Smooth muscle cell (in vitro differentiated cells): ENCODE results near the gene EHD4. TPM values are rescaled to one million over a fixed set of nuclear protein-coding genes. Genes with fewer than 3 reads are reported as not detected.

Experiments used
- DNase-seq: peaks from one replicate; lab custom pipeline; 2025; ENCODE audit not compliant: unreplicated experiment; lab: John Stamatoyannopoulos, UW
- H2AFZ ChIP-seq: fragments of 200-600 bp; sonication (generic); 2 replicates; pipeline ENCODE4 v1.6.0; 2016; ENCODE audit warnings: antibody characterized with exemption, low read depth, mild to moderate bottlenecking
- H3F3A ChIP-seq: fragments of 200-600 bp; sonication (generic); 2 replicates; pipeline ENCODE4 v1.6.0; 2017; ENCODE audit warnings: antibody characterized with exemption, low read depth
- H3K27ac ChIP-seq: fragments of 200-600 bp; sonication (generic); 2 replicates; pipeline ENCODE4 v1.5.1; 2016; ENCODE audit warnings: low read depth, mild to moderate bottlenecking
- H3K27me3 ChIP-seq: fragments of 200-600 bp; sonication (generic); 2 replicates; pipeline ENCODE4 v1.6.1; 2016; ENCODE audit warnings: low read depth, mild to moderate bottlenecking
- H3K36me3 ChIP-seq: fragments of 200-600 bp; sonication (generic); 2 replicates; pipeline ENCODE4 v1.5.1; 2016; ENCODE audit warnings: low read depth
- H3K4me1 ChIP-seq: fragments of 200-600 bp; sonication (generic); 2 replicates; pipeline ENCODE4 v1.5.1; 2016; ENCODE audit warnings: low read depth
- H3K4me2 ChIP-seq: fragments of 200-600 bp; sonication (generic); 2 replicates; pipeline ENCODE4 v1.6.0; 2016; ENCODE audit warnings: mild to moderate bottlenecking
- H3K4me3 ChIP-seq: fragments of 200-600 bp; sonication (generic); 2 replicates; pipeline ENCODE4 v1.5.1; 2016; ENCODE audit warnings: mild to moderate bottlenecking
- H3K79me2 ChIP-seq: fragments of 200-600 bp; sonication (generic); 2 replicates; pipeline ENCODE4 v1.6.0; 2016; ENCODE audit warnings: low read depth, mild to moderate bottlenecking
- H3K9ac ChIP-seq: fragments of 200-600 bp; sonication (generic); 2 replicates; pipeline ENCODE4 v1.6.0; 2016; ENCODE audit warnings: low read depth
- H3K9me3 ChIP-seq: fragments of 200-600 bp; sonication (generic); replicated peaks from 2 replicates; pipeline ENCODE4 v1.5.1; 2016; ENCODE audit warnings: low read depth
- H4K20me1 ChIP-seq: fragments of 200-600 bp; sonication (generic); 2 replicates; pipeline ENCODE4 v1.6.0; 2016; ENCODE audit warnings: low read depth
- CTCF ChIP-seq: fragments of 200-600 bp; sonication (generic); IDR thresholded peaks from 2 replicates; pipeline ENCODE4 v1.5.1; 2017; ENCODE audit warnings: borderline replicate concordance, mild to moderate bottlenecking, antibody characterized with exemption; ENCODE audit not compliant: insufficient read depth, poor library complexity, severe bottlenecking
- WGBS: methylation state at CpG from one replicate; pipeline ENCODE4 v1.1.7; 2016; ENCODE audit warnings: low lambda C conversion rate; 5-methylcytosine and 5-hydroxymethylcytosine counted together
- polyA plus RNA-seq: library from polyadenylated mRNA; unstranded; fragments of >200 nt; fragmentation: Nextera tagmentation; extraction: Ambion mirVana; gene quantifications from 2 replicates; pipeline ENCODE4 v1.2.1, GENCODE V29; 2016
- total RNA-seq: library from RNA; depleted of rRNA; stranded (reverse); fragments of >200 nt; gene quantifications from 2 replicates; pipeline ENCODE4 v1.2.3, GENCODE V29; 2014

EHD4 gene
- total and polyA plus RNA-seq, 2 experiments from 2014 or later: 11.5 to 15.8 TPM

- WGBS: 84% methylated on average over 2 of the region's 2 CpGs
Observed at GRCh38 chr15:42012241-42012640, 39.9 kb upstream of the EHD4 start.

GRCh38 chr15:42011074-42011473 lies 38.7 kb upstream of the EHD4 start:
- no peak for TF ChIP-seq CTCF
- Histone ChIP-seq H3K9ac (no peak overlapping the region), H3K4me1 (no peaks in the 10 kb centered on the region), H2AFZ (no peak overlapping the region), H3K36me3 (no peaks in the 10 kb centered on the region), H3K4me3 (no peak overlapping the region), H3K4me2 (no peak overlapping the region), H3K79me2 (no peaks in the 10 kb centered on the region), H3K27ac (no peak overlapping the region), H3F3A (no peaks in the 10 kb centered on the region), H3K27me3 (no peaks in the 10 kb centered on the region), H4K20me1 (no peaks in the 10 kb centered on the region), H3K9me3 (no peaks in the 10 kb centered on the region)
- WGBS: 93% methylated on average over 7 of the region's 7 CpGs
- no peak for DNase-seq

More at GRCh38 chr15:42012241-42012640, 39.9 kb upstream of the EHD4 start:
- Histone ChIP-seq H3K27me3 (peaks cover 4% of the 10 kb centered on the region), H3K27ac (no peak overlapping the region), H3K4me1 (no peaks in the 10 kb centered on the region), H3K79me2 (no peaks in the 10 kb centered on the region), H3K36me3 (no peaks in the 10 kb centered on the region), H3K9ac (no peak overlapping the region), H3K9me3 (no peaks in the 10 kb centered on the region), H3F3A (no peaks in the 10 kb centered on the region), H3K4me2 (no peak overlapping the region), H3K4me3 (no peak overlapping the region), H4K20me1 (no peaks in the 10 kb centered on the region), H2AFZ (no peak overlapping the region)
- DNase-seq: no peak
- no peak for TF ChIP-seq CTCF

- H3K79me2 ChIP-seq: no peaks in the 10 kb centered on the region
- H3K4me3 ChIP-seq: no peak overlapping the region
- no peaks in the 10 kb centered on the region for H3K27me3 ChIP-seq
- no peaks in the 10 kb centered on the region for H3F3A ChIP-seq
- H4K20me1 ChIP-seq: no peaks in the 10 kb centered on the region
- no peak overlapping the region for H2AFZ ChIP-seq
- WGBS: 18% methylated on average over 1 of the region's 1 CpG
- H3K27ac ChIP-seq: no peak overlapping the region
- no peaks in the 10 kb centered on the region for H3K36me3 ChIP-seq
- peak overlapping the region; percentile 35 for H3K4me2 ChIP-seq
- DNase-seq: no peak
- TF ChIP-seq CTCF: no peak
- no peaks in the 10 kb centered on the region for H3K9me3 ChIP-seq
- H3K4me1 ChIP-seq: no peaks in the 10 kb centered on the region
- H3K9ac ChIP-seq: no peak overlapping the region
Observed at GRCh38 chr15:42010434-42010833, 38.1 kb upstream of the EHD4 start.

- H4K20me1 ChIP-seq: no peaks in the 10 kb centered on the region
- H3K4me1 ChIP-seq: no peaks in the 10 kb centered on the region
- H3K79me2 ChIP-seq: no peaks in the 10 kb centered on the region
- no peaks in the 10 kb centered on the region for H3K36me3 ChIP-seq
- no peak overlapping the region for H3K27ac ChIP-seq
- TF ChIP-seq CTCF: no peak
- no peaks in the 10 kb centered on the region for H3K27me3 ChIP-seq
- H3K9me3 ChIP-seq: no peaks in the 10 kb centered on the region
- no peak for DNase-seq
- no peak overlapping the region for H3K9ac ChIP-seq
- no peaks in the 10 kb centered on the region for H3F3A ChIP-seq
- 89% methylated on average over 5 of the region's 5 CpGs for WGBS
- no peak overlapping the region for H2AFZ ChIP-seq
- no peak overlapping the region for H3K4me3 ChIP-seq
- no peak overlapping the region for H3K4me2 ChIP-seq
Observed at GRCh38 chr15:42009474-42009873, 37.1 kb upstream of the EHD4 start.
